Chondrocyte (in vitro differentiated cells): Measurements from ENCODE around the gene RTL5. TPM values are rescaled to one million over a fixed set of nuclear protein-coding genes. Genes with fewer than 3 reads are reported as not detected.
"Not testable (repeated sequence)": the region's sequence is repeated elsewhere in the genome, so short reads cannot be mapped to it uniquely, and the experiment has no call there.

Source experiments
- DNase-seq: peaks from one replicate; pipeline ENCODE4 v3.0.0; 2021; ENCODE audit warnings: mixed read lengths, low spot score
- H3K27ac Mint-ChIP-seq: one replicate; pipeline ENCODE4 v1.8.0; 2021; ENCODE audit warnings: mild to moderate bottlenecking, moderate library complexity, mixed read lengths; ENCODE audit not compliant: unreplicated experiment
- H3K27me3 Mint-ChIP-seq: 2 replicates; pipeline ENCODE4 v1.8.0; 2021; ENCODE audit warnings: low read depth, mixed read lengths
- H3K36me3 Mint-ChIP-seq: 2 replicates; pipeline ENCODE4 v1.8.0; 2021; ENCODE audit warnings: low read depth, mixed read lengths
- H3K4me1 Mint-ChIP-seq: 2 replicates; pipeline ENCODE4 v1.8.0; 2021; ENCODE audit warnings: low read depth, mild to moderate bottlenecking, mixed read lengths
- H3K4me3 Mint-ChIP-seq: one replicate; pipeline ENCODE4 v1.8.0; 2021; ENCODE audit warnings: mild to moderate bottlenecking, moderate library complexity, mixed read lengths; ENCODE audit not compliant: unreplicated experiment
- H3K9me3 Mint-ChIP-seq: 2 replicates; pipeline ENCODE4 v1.8.0; 2021; ENCODE audit warnings: low read depth, mixed read lengths
- CTCF ChIP-seq: fragments of 200-600 bp; sonication (generic); IDR thresholded peaks from 2 replicates; pipeline ENCODE4 v1.5.0; 2021; ENCODE audit warnings: antibody characterized with exemption, mild to moderate bottlenecking, moderate library complexity
- long read RNA-seq: library from polyadenylated mRNA; stranded (forward); transcript quantifications from one replicate; pipeline ENCODE4 v2.0.0, GENCODE V29; 2021
- total RNA-seq: library from RNA; stranded (reverse); gene quantifications from 3 replicates; pipeline ENCODE4 v1.2.1, GENCODE V29; 2021

The RTL5 gene
- total RNA-seq = 8.5 to 14.4 TPM (median 14.1 TPM) in 3 replicates
- long read RNA-seq, full-length matches to known transcripts = 6 of 7 reads
- long read RNA-seq, partial matches to known transcripts = 1 of 7 reads
- long read RNA-seq, other reads (novel, unspliced or antisense) = 0 of 7 reads

- no peaks in the 10 kb centered on the region for H3K9me3 Mint-ChIP-seq
- no peaks in the 10 kb centered on the region for H3K36me3 Mint-ChIP-seq
- no peaks in the 10 kb centered on the region for H3K27me3 Mint-ChIP-seq
- peaks cover 11% of the 10 kb centered on the region for H3K4me1 Mint-ChIP-seq
- DNase-seq = no peak
- TF ChIP-seq CTCF = peak; percentile 24
- H3K27ac Mint-ChIP-seq = peak within 1 kb of the TSS; percentile 85
- peak within 1 kb of the TSS; percentile 78 for H3K4me3 Mint-ChIP-seq
These were observed at the start of gene RTL5 for GRCh38 chrX:72131317-72132294. Gene RTL5, minus strand, starts transcription at chrX:72131915.

DNA sequence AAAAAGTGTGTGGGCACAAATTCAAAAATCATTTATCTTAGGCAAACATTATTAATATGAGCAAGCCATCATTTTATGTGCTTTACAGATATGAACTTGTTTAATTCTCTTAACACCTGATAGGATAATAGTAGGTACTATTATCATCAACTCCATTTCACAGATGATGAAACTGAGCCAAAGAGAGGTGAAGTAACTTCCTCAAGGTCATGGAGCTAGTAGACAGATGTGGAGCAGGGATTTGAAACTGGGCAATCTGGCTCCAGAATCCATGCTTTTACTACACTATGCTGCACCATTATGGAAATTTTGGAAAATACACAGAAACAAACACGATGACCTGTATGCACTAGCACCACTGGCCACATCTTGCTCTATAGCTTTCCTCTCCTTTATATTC, 48.8 kb upstream of the RTL5 start:
- H3K27ac Mint-ChIP-seq = no peak overlapping the region
- H3K4me3 Mint-ChIP-seq = no peak overlapping the region
- no peaks in the 10 kb centered on the region for H3K36me3 Mint-ChIP-seq
- no peaks in the 10 kb centered on the region for H3K9me3 Mint-ChIP-seq
- H3K4me1 Mint-ChIP-seq = no peaks in the 10 kb centered on the region
- DNase-seq = no peak
- H3K27me3 Mint-ChIP-seq = no peaks in the 10 kb centered on the region
- TF ChIP-seq CTCF = no peak

- no peaks in the 10 kb centered on the region for H3K9me3 Mint-ChIP-seq
- no peaks in the 10 kb centered on the region for H3K36me3 Mint-ChIP-seq
- H3K4me1 Mint-ChIP-seq = no peaks in the 10 kb centered on the region
- H3K27me3 Mint-ChIP-seq = peaks cover 2% of the 10 kb centered on the region
- H3K4me3 Mint-ChIP-seq = no peak overlapping the region
- no peak for TF ChIP-seq CTCF
- H3K27ac Mint-ChIP-seq = no peak overlapping the region
- DNase-seq = no peak
These were observed 45.3 kb upstream of the RTL5 start for GRCh38 chrX:72176981-72177380.

DNA sequence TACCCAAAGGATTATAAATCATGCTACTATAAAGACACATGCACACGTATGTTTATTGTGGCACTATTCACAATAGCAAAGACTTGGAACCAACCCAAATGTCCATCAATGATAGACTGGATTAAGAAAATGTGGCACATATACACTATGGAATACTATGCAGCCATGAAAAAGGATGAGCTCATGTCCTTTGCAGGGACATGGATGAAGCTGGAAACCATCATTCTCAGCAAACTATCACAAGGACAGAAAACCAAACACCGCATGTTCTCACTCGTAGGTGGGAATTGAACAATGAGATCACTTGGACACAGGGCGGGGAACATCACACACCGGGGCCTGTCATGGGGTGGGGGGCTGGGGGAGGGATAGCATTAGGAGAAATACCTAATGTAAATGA, 44.6 kb upstream of the RTL5 start:
- not testable (repeated sequence) for DNase-seq, H3K4me1 Mint-ChIP-seq, H3K9me3 Mint-ChIP-seq, H3K36me3 Mint-ChIP-seq, H3K27ac Mint-ChIP-seq, H3K27me3 Mint-ChIP-seq, H3K4me3 Mint-ChIP-seq

DNA sequence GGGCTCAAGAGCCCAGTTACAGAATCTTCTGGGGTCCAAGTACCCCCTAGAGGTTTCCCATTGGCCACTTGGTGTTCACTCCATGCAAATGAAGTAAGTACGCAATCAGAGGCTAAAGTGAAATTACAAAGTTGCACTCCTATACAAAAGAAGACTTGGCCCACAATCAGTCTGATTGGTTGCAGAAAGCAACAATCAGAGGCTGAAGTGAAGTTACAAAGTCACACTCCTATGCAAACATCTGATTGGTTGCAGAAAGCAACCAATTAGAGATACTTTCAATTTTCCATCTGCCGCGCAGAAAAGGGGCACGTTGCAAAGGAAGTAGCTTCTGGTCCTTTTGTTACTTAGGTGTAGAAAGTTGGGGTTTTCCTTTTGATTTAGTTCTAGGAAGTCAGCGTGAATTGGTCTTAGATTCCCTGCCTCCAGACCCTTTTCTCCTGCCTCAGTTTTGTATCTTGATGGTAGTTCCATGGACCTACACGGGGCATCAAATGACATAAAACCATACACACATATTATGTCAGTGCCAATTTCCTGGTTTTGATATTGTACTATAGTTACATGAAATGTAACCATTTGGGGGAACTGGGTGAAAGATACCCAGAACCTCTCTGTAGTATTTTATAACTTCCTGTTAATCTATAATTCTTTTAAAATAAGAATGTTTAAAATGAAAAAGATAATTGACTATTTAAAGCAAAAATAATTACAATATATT, 37.5 kb upstream of the RTL5 start:
- DNase-seq = no peak
- Mint-ChIP-seq H3K36me3 (no peaks in the 10 kb centered on the region), H3K9me3 (no peaks in the 10 kb centered on the region), H3K27ac (no peak overlapping the region), H3K27me3 (peaks cover 3% of the 10 kb centered on the region), H3K4me1 (no peaks in the 10 kb centered on the region), H3K4me3 (no peak overlapping the region)
- TF ChIP-seq CTCF = no peak
